ENCODE measurements around the gene SPIRE2. TPM values are rescaled to one million over a fixed set of nuclear protein-coding genes. Genes with fewer than 3 reads are reported as not detected.
"Not testable (repeated sequence)": the region's sequence is repeated elsewhere in the genome, so short reads cannot be mapped to it uniquely, and the experiment has no call there.

Gene SPIRE2
- total RNA-seq, 1 donor from 2014 or later, result 17.1 TPM

- Mint-ChIP-seq H3K27me3 (no peaks in the 10 kb centered on the region), H3K27ac (peak overlapping the region; percentile 65), H3K9me3 (no peaks in the 10 kb centered on the region), H3K4me3 (peak overlapping the region; percentile 65), H3K4me1 (ENCODE audit: unreplicated experiment) (peaks cover 26% of the 10 kb centered on the region), H3K36me3 (no peaks in the 10 kb centered on the region)
- DNase-seq (ENCODE audit: extremely low spot score, unreplicated experiment), result no peak
- no peak for TF ChIP-seq CTCF (conservative IDR thresholded peaks at IDR 0.05)
Measured at GRCh38 chr16:89821438-89822187, 6.7 kb upstream of the SPIRE2 start.

GRCh38 chr16:89822188-89823086 lies 5.8 kb upstream of the SPIRE2 start:
- Mint-ChIP-seq H3K9me3 (no peaks in the 10 kb centered on the region), H3K4me3 (peak overlapping the region; percentile 65), H3K36me3 (no peaks in the 10 kb centered on the region), H3K4me1 (ENCODE audit: unreplicated experiment) (peaks cover 27% of the 10 kb centered on the region), H3K27ac (peak overlapping the region; percentile 65), H3K27me3 (no peaks in the 10 kb centered on the region)
- no peak for TF ChIP-seq CTCF (conservative IDR thresholded peaks at IDR 0.05)
- no peak for DNase-seq (ENCODE audit: extremely low spot score, unreplicated experiment)

GRCh38 chr16:89823087-89823823 lies 5.0 kb upstream of the SPIRE2 start:
- DNase-seq (ENCODE audit: extremely low spot score, unreplicated experiment), result no peak
- no peak for TF ChIP-seq CTCF (conservative IDR thresholded peaks at IDR 0.05)
- H3K9me3 Mint-ChIP-seq, result no peaks in the 10 kb centered on the region
- peak overlapping the region; percentile 65 for H3K27ac Mint-ChIP-seq
- peak overlapping the region; percentile 65 for H3K4me3 Mint-ChIP-seq
- no peaks in the 10 kb centered on the region for H3K36me3 Mint-ChIP-seq
- H3K4me1 Mint-ChIP-seq (ENCODE audit: unreplicated experiment), result peaks cover 30% of the 10 kb centered on the region
- H3K27me3 Mint-ChIP-seq, result no peaks in the 10 kb centered on the region

- not testable (repeated sequence) for DNase-seq (ENCODE audit: extremely low spot score, unreplicated experiment); H3K4me3 Mint-ChIP-seq; H3K36me3 Mint-ChIP-seq; H3K9me3 Mint-ChIP-seq; H3K27me3 Mint-ChIP-seq
- Mint-ChIP-seq H3K4me1 (ENCODE audit: unreplicated experiment) (peaks cover 29% of the 10 kb centered on the region), H3K27ac (peak overlapping the region; percentile 39)
Measured at GRCh38 chr16:89823824-89824148, 4.5 kb upstream of the SPIRE2 start.

- Mint-ChIP-seq H3K27me3 (no peaks in the 10 kb centered on the region), H3K27ac (no peak overlapping the region), H3K9me3 (no peaks in the 10 kb centered on the region), H3K4me1 (ENCODE audit: unreplicated experiment) (peaks cover 33% of the 10 kb centered on the region), H3K4me3 (peak overlapping the region; percentile 89), H3K36me3 (no peaks in the 10 kb centered on the region)
- TF ChIP-seq CTCF (conservative IDR thresholded peaks at IDR 0.05), result no peak
- no peak for DNase-seq (ENCODE audit: extremely low spot score, unreplicated experiment)
Measured at GRCh38 chr16:89826531-89827382, 1.5 kb upstream of the SPIRE2 start.

Measured in type B pancreatic cell (in vitro differentiated cells).